Renal cortical epithelial cell (primary cell): ENCODE measurements around the gene FAM174C. TPM values are rescaled to one million over a fixed set of nuclear protein-coding genes. Genes with fewer than 3 reads are reported as not detected.

ENCODE experiments used
- DNase-seq: peaks from one replicate; pipeline ENCODE4 v3.0.0-alpha.2; 2011; ENCODE audit warnings: low read depth
- total RNA-seq: library from RNA; depleted of rRNA; stranded (reverse); fragments of >200 nt; gene quantifications from 2 replicates; pipeline ENCODE4 v1.2.3, GENCODE V29; 2014

Gene FAM174C
- total RNA-seq, result 13.9 and 21.5 TPM in 2 replicates

DNA sequence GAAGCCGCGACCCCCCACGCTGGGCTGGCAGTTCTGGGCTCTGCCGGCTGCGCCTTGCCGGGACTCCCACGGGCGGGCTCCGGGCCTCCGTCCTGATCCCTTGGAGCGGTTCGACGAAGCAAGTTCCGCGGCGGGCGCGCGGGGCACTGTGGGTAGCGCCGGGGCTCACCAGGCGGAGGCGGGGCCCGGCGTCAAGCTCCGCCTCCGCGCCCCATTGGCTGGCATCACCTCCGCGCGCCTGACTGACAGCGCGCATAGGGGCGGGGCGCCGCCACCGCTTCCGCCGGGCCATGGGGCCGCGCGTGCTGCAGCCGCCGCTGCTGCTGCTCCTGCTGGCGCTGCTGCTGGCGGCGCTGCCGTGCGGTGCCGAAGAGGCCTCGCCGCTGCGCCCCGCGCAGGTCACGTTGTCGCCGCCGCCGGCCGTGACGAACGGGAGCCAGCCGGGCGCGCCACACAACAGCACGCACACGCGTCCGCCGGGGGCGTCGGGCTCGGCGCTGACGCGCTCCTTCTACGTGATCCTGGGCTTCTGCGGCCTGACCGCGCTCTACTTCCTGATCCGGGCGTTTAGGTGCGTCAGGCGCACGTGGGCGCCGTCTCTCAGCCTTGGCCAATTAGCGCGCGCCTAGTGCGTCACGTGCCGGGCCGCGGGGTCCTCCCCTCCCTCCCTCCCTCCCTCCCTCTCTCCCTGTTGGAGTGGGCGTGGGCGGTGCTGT, at the start of gene FAM174C:
Gene FAM174C, plus strand, starts transcription at position 271 of the 716 bp plus-strand sequence. Its CDS starts 20 bp downstream, at position 291.
- DNase-seq, result peak; percentile 85

DNA sequence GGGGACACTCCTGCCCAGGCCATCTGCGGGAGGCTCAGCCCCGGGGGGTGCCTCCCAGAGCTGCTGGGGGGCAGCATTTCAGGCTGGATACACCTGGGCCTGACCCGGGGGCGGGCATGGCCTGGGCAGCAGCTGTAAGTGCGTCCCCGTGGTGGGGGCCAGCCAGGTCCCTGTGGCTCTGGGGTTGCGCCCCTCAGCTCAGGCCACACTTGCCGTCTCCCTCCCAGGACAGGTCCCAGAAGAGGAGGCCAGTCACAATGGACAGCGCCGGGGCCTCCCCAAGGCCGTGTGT, 49.2 kb upstream of the FAM174C start:
- no peak for DNase-seq

DNA sequence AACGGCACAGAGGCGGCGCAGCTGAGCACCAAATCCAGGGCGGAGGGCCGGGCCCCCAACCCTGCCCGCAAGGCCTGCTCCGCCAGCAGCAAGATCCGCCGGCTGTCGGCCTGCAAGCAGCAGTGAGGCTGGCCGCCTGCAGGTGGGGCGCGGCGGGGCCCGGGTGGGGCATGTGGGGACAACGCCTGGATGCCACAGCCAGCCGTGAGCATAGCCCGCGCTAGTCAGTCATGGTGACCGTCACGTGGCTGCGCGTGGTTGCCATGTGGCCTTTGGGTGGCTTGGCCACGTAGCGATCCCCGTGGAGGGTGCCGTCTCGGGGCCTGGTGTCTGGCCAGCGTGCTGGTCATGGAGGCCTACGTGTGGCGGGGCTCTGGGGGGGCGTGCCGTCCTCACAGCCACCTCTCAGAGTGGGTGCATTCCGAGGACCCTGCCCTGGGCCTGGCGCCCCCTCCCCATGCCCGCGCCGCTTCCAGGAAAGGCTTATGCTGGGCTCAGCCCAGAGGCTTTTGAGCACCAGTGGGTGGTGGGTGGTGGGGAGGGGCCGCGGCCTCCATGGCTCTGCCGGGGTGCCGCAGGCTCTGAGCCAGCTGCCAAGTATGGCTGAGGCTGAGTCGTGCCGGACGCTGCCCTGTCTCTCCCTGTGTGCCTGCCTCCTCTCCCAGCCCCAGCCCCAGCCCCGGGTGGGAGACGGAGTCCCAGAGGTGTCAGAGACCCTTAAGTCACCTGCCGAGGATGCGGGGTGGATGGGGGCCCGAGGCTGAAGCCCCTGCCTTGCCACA, 48.6 kb upstream of the FAM174C start:
- no peak for DNase-seq

GRCh38 chr19:1227304-1228054, 47.9 kb upstream of the FAM174C start:
- DNase-seq, result no peak

DNA sequence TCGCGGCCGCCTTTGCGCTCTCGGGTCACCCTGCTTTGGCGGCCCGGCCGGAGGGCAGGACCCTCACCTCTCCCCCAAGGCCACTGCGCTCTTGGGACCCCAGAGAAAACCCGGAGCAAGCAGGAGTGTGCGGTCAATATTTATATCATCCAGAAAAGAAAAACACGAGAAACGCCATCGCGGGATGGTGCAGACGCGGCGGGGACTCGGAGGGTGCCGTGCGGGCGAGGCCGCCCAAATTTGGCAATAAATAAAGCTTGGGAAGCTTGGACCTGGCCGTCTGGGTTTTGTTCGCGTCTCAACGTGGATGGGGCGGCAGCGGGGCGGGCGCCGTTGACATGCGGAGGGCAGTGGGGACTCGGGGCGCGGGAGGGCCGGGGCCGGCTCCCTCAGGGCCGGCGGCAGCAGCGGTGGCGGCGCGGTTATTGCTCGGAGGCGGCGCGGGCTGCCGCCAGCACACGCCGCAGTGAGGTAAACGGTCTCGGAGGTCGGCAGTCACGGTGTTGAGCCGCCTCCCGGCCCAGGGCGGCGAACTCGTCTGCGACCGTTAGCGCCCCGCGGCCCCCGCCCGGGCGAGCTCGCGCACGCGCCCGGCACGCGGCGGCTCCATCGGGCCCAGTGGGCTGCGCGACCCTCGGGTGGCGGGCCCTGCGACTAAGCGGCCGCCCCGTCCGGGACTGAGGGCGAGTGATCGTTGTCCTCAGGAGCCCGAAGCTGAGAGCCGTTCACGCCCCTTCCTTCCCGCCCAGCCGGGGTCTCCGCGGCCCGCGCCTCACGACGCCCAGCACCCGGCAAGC, 47.0 kb upstream of the FAM174C start:
- no peak for DNase-seq

DNA sequence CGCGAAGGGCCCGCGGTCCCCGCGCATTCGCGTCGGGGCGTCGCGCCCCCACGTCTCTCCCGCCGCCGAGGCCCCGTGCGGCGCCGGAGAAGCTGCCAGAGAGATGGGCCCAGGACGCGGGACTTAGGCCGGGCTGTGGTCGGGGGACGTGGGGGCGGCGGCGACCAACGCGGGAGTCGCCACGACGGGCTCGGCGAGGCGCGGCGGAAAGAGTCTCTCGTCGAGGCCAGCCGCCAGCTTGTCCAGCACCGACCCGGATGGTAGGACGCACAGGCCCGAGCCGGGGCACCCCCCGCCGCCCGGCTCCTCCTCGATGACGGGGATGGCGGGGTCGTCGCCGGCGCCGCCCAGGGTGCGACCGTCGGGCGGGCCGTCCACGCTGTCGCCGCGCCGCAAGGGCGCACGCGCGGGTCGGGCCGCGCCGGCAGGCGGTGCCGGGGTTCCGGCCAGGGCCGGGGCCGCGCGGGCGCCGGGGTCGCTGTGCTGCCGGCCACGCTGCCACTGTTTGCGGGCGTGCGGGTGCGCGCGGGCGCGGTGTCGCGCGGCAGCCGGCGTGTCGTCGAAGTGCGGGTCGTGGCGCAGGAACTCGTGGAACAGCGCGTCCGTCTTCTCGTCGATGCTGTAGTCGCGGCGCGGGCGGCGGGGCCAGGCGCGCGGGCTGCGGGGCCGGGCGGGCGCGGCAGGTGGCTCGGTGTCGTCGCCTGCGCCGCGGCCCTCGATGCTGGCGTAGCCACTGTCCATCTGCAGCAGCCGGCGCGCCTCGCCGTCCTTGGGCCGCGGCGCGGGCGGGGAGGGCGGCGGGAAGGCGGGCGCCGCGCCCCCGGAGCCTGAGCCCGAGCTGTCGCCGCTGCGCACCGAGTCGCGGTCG, 46.0 kb upstream of the FAM174C start:
- no peak for DNase-seq

DNA sequence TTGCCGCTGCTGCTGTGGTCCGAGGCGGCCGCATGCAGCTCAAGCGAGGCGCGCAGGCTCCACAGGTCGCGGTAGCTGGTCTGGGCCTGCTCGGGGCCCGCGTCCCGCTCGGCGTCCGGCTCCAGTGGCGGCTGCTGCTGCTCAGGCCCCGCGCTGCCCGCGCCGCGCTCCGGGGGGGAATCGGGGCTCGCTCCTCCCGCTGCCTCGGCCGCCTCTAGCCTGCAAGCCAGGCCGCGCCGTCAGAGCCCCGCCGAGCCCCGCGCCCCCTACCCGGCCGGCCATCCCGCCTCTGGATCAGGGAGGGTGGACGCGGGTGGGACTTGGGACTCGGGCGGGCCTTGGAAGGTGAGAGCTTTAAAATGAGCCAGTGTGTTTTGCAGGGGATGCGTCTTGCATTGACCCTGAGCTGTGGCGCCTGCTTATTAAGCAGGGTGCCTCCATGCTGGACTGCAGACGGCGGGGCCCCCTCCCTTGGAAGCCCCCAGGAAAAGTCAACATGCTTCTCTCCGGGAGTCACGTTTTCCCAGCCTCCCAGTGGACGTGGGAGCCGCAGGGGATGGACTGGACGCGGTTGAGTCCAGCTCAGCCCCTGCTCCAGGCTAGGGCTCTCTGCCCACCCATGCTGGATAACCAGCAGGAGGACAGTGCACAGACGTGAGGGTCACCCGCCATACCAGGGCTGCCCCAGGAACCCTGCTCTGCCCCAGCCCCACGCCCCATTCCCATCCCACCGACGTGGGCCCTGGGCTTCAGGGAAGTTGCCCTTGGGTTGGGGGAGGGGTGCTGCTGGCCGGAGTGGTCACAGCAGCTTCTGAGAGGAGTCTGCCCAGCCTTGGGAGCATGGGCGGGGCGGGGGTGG, 45.2 kb upstream of the FAM174C start:
- no peak for DNase-seq

DNA sequence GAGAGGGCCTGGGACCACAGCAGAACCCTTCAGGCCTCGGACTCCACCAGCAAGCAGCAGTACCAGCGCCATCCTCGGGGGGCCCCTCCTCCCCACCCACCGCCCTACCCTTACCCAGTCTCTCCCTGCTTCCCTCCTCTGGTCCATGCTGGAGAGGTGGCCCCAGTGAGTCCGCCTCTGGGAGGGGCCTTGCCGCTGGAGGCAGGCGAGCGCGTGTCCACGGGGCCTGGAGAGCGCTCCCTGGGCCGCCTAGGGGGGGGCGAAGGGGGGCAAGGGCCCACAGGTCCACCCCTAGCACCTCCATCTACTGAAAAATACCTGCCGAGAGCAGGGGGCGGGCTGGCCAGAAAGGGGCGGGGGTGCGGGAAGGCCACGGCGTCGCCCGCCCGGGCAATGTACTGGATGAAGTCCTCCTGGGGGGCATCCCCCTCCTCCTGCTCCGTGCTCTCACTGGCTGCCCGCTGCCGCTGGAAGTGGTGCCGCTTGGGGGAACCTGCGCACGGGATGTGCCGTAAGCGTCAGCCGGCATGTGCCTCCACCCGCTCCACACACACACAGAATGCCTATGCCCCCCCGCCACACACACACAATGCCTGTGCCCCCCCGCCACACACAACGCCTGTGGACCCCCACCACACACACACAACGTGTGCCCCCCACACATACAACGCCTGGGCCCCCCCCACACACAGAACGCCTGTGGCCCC, 44.4 kb upstream of the FAM174C start:
- no peak for DNase-seq

DNA sequence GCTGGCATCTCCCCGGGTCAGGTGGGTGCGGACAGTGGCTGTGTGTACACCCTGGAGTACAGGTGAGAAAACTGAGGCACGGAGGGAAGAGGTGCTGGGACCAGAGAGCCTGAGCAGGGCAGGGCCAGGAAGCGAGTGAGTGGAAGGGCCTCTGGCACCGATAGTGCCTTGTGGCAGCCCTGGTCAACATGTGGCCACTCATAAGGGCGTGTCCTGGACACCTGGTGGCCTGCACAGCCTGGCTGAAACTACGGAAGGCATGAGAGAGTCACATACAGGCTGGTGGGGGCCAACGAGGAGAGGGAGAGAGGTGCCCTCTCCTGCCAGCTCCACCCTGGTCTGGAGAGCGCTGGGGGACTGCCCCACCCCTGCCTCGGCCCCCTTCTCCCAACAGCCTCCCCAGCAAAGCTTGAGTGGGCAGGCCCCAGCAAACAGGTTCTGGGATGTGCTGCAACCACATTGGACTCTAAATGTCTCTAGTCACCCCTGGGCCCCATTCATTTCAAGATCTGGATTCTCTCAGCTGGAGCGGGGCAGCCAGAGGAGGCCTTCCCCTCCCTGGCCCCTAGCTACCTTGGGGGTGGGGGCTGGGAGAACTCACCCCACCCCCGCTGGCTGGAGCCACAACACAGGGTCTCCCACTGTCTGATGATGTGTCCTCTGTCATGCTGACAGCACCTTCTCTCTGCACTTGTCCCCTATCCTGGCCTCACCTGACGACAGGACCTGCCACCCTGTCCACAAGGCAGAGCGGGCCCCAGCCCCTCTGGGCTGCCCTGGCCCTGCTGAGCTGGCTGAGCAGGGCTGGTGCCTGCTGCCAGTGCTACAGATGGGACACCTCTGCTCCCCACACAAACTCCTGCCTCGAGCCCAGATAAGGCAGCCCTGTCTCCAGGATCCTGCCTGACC, 43.3 kb upstream of the FAM174C start:
- DNase-seq, result no peak

GRCh38 chr19:1232652-1233072, 42.7 kb upstream of the FAM174C start:
- peak; percentile 37 for DNase-seq

- DNase-seq, result no peak
Observed at GRCh38 chr19:1233115-1233667, 42.1 kb upstream of the FAM174C start.

DNA sequence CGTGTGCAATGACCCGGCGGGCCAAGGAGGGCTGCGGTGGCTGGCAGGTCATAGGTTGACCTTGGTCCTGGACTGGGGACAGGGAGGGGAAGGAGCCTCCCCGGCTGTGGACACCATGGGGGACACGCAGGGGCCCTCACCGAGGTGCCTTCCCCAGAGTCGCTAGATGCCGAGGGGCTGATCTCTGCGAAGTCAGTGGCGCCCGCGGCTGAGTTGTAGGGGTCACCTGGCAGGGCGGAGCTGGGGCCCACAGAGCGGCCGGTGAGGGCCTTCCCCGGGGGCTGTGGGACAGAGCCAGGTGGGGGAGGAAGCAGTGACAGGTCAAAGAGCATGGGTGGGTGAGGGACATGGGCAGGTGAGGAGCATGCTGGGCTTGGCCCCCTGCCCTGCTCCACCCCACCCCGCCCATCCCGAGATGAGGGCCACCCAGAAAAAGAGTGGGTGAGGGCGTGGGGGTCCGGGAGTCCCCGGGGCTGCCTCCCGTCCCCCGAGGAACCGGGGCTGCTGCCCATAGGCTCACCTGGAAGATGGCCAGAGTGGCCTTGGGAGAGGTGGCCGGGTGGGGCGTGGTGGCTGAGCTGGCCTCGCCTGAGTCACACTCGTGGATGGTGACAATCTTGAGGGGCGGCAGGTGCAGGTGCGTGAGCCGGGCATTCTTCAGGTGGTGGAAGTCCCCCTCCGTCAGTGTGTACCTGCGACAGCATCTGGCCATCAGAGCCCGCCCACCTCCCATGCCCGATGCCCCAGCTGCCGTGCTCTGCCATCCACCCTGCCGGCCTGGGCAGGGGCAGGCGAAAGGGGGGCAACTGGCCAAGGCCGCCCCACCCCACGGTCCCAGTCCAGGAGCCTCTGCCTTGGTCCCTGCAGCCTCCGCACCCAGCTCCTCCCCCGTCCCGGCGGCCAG, 41.0 kb upstream of the FAM174C start:
- DNase-seq, result no peak

GRCh38 chr19:1234955-1235380, 40.4 kb upstream of the FAM174C start:
- no peak for DNase-seq

DNA sequence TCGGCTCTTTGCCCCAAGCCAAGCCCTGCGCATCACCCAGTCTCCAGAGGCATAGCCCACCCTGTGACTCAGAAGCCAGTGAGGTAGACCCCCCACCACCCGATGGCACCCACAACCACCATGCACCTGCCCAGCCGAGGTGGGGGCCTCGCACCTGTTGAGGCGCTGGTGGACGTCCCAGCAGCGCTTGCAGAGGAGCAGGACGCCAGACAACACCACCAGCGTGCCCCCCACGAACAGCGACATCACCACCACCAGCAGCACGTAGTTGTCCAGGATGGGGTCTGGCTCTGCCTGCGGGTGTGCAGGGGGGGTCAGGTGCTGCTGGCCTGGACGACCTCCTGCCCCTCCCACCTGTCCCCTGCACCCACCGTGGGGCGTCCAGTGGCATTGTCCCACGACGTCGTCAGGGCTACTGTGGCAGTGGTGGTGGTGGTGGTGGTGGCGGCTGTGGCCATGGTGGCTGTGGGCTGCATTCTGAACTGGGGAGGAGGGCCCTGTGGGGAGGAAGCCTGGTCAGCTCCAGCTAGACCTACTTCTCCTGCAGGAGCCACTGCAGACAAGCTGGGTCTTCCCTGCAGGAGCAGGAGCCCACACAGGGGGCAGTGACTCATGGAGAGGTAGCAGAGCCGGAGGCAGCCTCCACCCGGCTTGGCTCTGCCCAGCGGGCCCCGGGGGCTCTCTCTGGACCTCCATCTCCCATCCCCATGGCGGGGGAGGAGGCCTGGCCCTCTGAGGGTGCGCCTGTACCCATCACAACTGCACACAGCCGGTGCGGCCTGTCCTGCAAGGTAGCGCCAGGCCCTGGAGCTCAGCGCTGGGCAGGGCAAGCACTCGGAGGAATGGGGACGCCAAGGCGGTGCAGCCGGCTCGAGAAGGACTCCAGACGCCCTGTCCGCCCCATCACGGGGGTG, 39.4 kb upstream of the FAM174C start:
- DNase-seq, result no peak

DNA sequence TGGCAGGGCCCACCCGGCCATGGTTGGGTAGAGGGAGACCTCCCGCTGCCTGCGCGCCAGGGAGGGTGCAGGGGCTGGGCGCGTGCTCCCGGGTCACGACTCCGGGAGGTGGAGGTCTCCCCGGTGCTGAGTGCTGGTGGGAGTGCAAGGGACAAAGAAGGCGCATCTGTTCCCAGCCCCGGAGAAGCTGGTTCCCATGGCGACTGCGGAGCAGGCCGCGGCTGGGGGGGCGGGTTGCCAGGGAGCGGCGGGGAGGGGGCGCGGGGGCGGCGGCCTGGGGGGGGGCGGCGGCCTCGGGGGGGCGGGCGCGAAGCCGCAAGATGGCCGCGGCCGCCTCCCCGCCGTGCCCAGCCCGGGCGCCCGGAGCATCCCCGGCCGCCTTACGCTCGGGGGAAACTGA, 38.8 kb upstream of the FAM174C start:
- DNase-seq, result no peak
